Mammary epithelial cell (primary cell): ENCODE results near the gene MEGF10.

ENCODE experiments used
- EZH2 ChIP-seq: IDR thresholded peaks from 2 replicates; pipeline ENCODE4 v1.6.1; 2012; ENCODE audit warnings: low read length, inconsistent platforms, borderline replicate concordance
- TF ChIP-seq, protein P1 (sequence below), 2 donors: IDR thresholded peaks in 1 of 2; conservative IDR thresholded peaks in 1 of 2; 2 replicates each; pipeline ENCODE4 v1.5.1; 2011 to 2012; ENCODE audit warnings: inconsistent platforms in 2 of 2, low read length in 2 of 2, mild to moderate bottlenecking in 2 of 2, control low read depth in 1 of 2, low read depth in 1 of 2; ENCODE audit not compliant: insufficient read depth in 1 of 2; ENCODE audit errors: extremely low read depth in 1 of 2

GRCh38 chr5:127281609-127282008 lies 9.0 kb upstream of the MEGF10 start:
- TF ChIP-seq, protein P1, sequence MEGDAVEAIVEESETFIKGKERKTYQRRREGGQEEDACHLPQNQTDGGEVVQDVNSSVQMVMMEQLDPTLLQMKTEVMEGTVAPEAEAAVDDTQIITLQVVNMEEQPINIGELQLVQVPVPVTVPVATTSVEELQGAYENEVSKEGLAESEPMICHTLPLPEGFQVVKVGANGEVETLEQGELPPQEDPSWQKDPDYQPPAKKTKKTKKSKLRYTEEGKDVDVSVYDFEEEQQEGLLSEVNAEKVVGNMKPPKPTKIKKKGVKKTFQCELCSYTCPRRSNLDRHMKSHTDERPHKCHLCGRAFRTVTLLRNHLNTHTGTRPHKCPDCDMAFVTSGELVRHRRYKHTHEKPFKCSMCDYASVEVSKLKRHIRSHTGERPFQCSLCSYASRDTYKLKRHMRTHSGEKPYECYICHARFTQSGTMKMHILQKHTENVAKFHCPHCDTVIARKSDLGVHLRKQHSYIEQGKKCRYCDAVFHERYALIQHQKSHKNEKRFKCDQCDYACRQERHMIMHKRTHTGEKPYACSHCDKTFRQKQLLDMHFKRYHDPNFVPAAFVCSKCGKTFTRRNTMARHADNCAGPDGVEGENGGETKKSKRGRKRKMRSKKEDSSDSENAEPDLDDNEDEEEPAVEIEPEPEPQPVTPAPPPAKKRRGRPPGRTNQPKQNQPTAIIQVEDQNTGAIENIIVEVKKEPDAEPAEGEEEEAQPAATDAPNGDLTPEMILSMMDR (conservative IDR thresholded peaks at IDR 0.05 in 1 of 2, IDR thresholded peaks at IDR 0.05 in 1 of 2; ENCODE audit: extremely low read depth in 1 of 2, insufficient read depth in 1 of 2, low read depth in 1 of 2, low read length in 2 of 2), result no peak
- no peak for TF ChIP-seq EZH2
